Sciatic nerve (tissue), 2 donors: ENCODE results near the gene PTH1R. TPM values are rescaled to one million over a fixed set of nuclear protein-coding genes. Genes with fewer than 3 reads are reported as not detected.

Experiments
- ATAC-seq: fragments of 200-7000 bp; cut with Tn5 transposase; one replicate; pipeline ENCODE4 v1.9.1; 2020; ENCODE audit warnings: mild to moderate bottlenecking, moderate library complexity
- DNase-seq: peaks from one replicate; pipeline ENCODE4 v3.0.0-alpha.2; 2020; ENCODE audit warnings: low spot score
- intact Hi-C: fragments of 100-400 bp; cut with DNase I; formaldehyde crosslinking; loops from one replicate; pipeline ENCODE4 v1.14.2; 2022
- total RNA-seq: library from RNA; stranded (reverse); fragmentation: NEBNext Ultra II Directional; extraction: Animal tissue kit (Norgen Biotek cat#: 25700); gene quantifications from one replicate; pipeline ENCODE4 v1.2.1, GENCODE V29; 2021
- donor health status: DM: no; HTN: no; CAD: no.
- donor health status: DM: no; HTN: no; CAD: no.

Gene PTH1R
- total RNA-seq: 6.6 TPM

GRCh38 chr3:46877406-46878125, at the start of gene PTH1R:
Gene PTH1R, plus strand, starts transcription at chr3:46877721. Its CDS starts 5,839 bp downstream, at chr3:46883560.
- no peak for ATAC-seq
- intact Hi-C loops: no loop called here
- DNase-seq: no peak

- intact Hi-C loops: no loop called here
- no peak for ATAC-seq
Measured at GRCh38 chr3:46829699-46830208, 47.8 kb upstream of the PTH1R start.

GRCh38 chr3:46830801-46831200, 46.7 kb upstream of the PTH1R start:
- intact Hi-C loops: no loop called here
- DNase-seq: no peak
- no peak for ATAC-seq

More at GRCh38 chr3:46829699-46830208, 47.8 kb upstream of the PTH1R start:
- DNase-seq: no peak

- intact Hi-C loops: no loop called here
Measured at GRCh38 chr3:46831316-46831715, 46.2 kb upstream of the PTH1R start.

GRCh38 chr3:46831841-46832240, 45.7 kb upstream of the PTH1R start:
- intact Hi-C loops: no loop called here
- no peak for DNase-seq
- no peak for ATAC-seq

More at GRCh38 chr3:46831316-46831715, 46.2 kb upstream of the PTH1R start:
- no peak for DNase-seq
- no peak for ATAC-seq

DNA sequence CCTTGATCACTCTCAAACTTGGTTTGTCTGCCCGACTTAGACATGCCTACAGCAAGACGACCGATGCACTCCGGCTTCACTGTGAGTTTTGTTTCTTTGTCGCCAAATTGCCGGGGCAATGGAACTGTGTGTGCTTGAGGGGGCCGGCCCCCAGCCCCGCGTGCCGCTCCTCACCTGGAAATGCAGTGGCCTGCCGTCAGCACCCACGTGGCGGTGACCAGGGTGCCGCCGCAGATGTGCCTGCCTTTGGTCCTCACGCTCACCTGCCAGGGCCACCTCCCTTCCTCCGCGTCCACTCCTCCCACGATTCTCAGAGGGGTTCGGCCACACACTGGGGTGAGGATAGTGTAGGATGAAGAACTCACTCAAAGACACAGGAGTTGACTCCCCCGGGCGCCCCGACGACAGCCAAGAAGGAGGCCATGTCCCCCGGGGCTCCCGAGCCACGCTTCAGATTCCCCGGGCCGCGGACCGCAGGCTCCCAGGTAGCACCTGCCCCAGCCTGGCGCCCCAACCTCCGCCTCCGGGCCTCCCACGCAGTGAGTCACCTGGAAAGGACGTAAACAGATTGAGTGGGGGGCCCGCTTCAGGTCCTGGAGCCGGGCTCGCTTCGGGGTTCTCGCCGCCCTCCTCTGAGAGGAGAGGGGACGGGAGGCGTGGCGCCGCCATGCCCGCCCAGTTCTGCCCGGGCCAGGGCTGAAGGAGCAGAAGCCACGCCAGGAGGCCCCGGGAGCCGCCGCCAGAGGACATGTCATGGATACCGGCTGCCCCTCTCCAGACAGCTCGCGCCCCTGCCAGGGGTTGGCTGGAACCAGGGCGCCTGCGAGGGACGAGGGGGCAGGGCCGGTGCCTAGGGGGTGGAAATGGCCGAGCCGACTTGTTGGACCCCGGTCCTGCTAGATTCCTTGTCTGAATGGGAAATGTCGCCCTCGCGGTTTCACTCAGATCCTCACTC, 43.9 kb upstream of the PTH1R start:
- ATAC-seq (no peak), DNase-seq (peak; percentile 58)
- intact Hi-C loops: no loop called here

DNA sequence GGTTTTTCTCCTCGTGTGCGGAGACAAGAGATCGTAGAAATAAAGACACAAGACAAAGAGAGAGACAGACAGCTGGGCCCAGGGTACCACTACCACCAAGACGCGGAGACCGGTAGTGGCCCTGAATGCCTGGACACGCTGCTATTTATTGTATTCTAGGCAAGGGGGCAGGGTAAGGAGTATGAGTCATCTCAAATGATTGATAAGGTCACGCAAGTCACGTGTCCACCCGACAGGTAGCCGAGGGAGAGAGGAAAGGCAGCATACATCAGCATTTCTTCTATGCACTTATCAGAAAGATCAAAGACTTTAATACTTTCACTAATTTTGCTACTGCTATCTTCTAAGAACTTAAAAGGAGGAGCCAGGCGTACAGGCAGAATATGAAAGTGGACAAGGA, 42.5 kb upstream of the PTH1R start:
- no peak for ATAC-seq

GRCh38 chr3:46835491-46835890, 42.0 kb upstream of the PTH1R start:
- DNase-seq: no peak
- intact Hi-C loops: no loop called here
- ATAC-seq: no peak

More for the DNA sequence above, 42.5 kb upstream of the PTH1R start:
- intact Hi-C loops: no loop called here
- DNase-seq: no peak

DNA sequence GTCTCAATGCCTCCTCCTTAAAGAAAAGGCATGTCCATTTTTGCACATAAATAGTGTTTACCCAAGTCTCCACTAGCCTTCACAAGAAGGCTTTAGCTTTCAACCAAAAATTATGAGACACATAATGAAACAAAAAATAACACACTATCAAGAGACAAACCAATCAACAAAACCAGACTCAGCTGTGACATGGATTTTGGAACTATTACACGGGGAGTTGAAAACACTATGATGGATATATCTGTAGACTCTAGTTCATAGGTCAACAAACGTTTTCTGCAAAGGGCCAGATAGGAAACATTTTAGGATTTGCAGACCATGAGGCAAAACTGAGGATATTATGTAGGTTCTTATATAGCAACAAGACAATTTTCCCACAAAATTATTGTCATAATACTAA, 39.2 kb upstream of the PTH1R start:
- no peak for ATAC-seq
- intact Hi-C loops: no loop called here
- DNase-seq: no peak

DNA sequence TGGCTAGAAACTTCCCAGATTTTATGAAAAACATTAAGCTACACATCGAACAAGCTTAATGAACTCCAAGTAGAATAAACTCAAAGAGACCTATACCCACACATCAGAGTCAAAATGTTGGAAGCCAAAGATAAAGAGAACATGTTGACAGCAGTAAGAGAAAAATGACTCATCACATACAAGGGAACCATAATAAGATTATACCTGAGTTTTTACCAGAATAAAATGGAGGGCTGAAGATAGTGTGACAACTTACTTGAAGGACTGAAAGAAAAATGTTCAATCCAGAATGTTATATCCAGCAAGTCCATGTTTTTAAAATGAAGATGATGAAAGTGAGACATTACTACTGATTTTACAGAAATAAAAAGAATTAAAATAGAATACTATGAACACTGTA, 37.0 kb upstream of the PTH1R start:
- ATAC-seq (no peak), DNase-seq (no peak)
- intact Hi-C loops: no loop called here

GRCh38 chr3:46843508-46843907, 34.0 kb upstream of the PTH1R start:
- intact Hi-C loops: no loop called here
- no peak for DNase-seq
- no peak for ATAC-seq

- DNase-seq (no peak), ATAC-seq (no peak)
- intact Hi-C loops: no loop called here
Measured at GRCh38 chr3:46844397-46844796, 33.1 kb upstream of the PTH1R start.

GRCh38 chr3:46844881-46845312, 32.6 kb upstream of the PTH1R start:
- intact Hi-C loops: no loop called here
- ATAC-seq (peak; percentile 13), DNase-seq (no peak)

GRCh38 chr3:46845397-46845859, 32.1 kb upstream of the PTH1R start:
- DNase-seq (peak; percentile 89), ATAC-seq (peak; percentile 87)
- intact Hi-C loops: no loop called here

- peak; percentile 88 for DNase-seq
Measured at GRCh38 chr3:46845860-46846623, 31.5 kb upstream of the PTH1R start.

DNA sequence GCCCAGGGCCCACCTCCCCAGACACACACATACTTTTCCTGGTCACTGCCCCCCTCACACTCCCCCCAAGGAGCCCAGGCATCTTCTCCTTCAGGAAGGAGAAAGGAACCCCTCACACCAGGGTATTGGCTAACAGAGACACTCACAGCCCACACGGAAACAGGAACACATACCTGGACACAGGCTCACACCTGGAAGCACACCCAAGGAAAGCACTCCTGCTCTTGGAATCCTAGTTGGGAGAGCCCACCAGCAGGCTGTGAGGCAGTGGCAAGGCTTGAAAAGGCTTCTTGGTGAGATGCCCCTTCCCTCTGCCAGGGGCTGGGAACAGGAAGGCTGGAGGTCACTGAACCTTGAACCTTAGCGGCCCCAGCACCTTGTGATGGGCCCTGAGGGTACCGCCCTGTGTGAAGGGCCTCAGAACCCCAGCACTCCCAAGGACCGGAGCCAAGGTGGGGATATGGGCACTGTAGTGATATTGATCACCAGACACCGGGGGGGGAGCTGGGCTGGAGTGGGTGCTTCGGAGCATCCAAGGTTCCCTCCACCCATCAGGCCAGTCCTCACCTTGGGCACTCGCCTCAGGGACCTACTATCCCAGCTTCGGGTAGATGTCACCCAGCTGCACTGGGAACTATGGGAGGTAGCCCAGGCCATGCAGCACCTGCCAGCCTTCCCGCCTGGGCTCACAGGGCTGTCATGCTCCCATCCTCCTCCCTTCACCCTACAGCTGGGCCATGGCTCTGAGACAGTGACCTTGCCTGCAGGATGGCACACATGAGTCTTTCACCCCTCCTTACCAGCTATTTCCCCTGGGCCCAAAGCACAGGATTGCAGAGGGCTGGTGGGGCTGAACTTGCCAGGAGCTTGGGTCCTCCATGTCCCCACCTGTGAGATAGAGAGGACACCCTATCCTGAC, 30.6 kb upstream of the PTH1R start:
- DNase-seq: peak; percentile 63
- intact Hi-C loops: no loop called here
- ATAC-seq: no peak

More at GRCh38 chr3:46845860-46846623, 31.5 kb upstream of the PTH1R start:
- peak; percentile 88 for ATAC-seq
- intact Hi-C loops: no loop called here

DNA sequence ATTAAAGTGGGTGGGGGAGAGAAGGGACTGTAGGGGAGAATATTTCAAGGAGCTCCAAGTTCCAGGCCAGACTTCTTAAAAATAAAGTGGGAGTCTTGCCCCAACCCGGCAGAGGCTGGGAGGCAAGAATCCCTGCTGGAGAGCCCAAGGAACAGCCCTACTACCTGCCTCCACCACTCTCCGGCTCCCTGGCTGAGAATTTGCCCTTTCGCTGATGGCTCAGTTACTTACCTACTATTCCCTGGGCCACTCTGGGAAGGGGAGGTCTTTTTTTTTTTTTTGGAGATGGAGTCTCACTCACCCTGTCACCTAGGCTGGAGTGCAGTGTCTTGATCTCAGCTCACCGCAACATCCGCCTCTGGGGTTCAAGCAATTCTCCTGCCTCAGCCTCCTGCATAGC, 29.8 kb upstream of the PTH1R start:
- intact Hi-C loops: no loop called here
- DNase-seq (no peak), ATAC-seq (no peak)
